Uterus (tissue), 4 donors: Measurements from ENCODE around the gene SUGCT. TPM values are rescaled to one million over a fixed set of nuclear protein-coding genes. Genes with fewer than 3 reads are reported as not detected.

Experiments
- DNase-seq, 2 donors: peaks; one replicate each; pipeline ENCODE4 v3.0.0-alpha.2; 2019 to 2020
- H3K27ac ChIP-seq, 2 donors: fragments of 200-600 bp; sonication (generic); 1 replicate in 1 of 2; 2 replicates in 1 of 2; pipeline ENCODE4 v1.5.1; 2016 to 2018
- H3K27me3 ChIP-seq, 2 donors: fragments of 200-600 bp; sonication (generic); one replicate each; pipeline ENCODE4 v1.5.1; 2018 to 2019; ENCODE audit warnings: control low read depth in 1 of 2
- H3K36me3 ChIP-seq, 2 donors: fragments of 200-600 bp; sonication (generic); one replicate each; pipeline ENCODE4 v1.5.1; 2019; ENCODE audit warnings: control low read depth in 1 of 2
- H3K4me1 ChIP-seq, 2 donors: fragments of 200-600 bp; sonication (generic); one replicate each; pipeline ENCODE4 v1.5.1; 2018 to 2019; ENCODE audit warnings: control low read depth in 1 of 2
- H3K4me3 ChIP-seq, 2 donors: fragments of 200-600 bp; sonication (generic); 1 replicate in 1 of 2; 2 replicates in 1 of 2; pipeline ENCODE4 v1.5.1; 2018 to 2019; ENCODE audit warnings: mild to moderate bottlenecking in 1 of 2
- H3K9me3 ChIP-seq, 2 donors: fragments of 200-600 bp; sonication (generic); one replicate each; pipeline ENCODE4 v1.5.1; 2019; ENCODE audit warnings: control low read depth in 1 of 2
- POLR2A ChIP-seq, 2 donors: fragments of 450-650 bp; IDR thresholded peaks; one replicate each; pipeline ENCODE4 v1.6.1; 2016; ENCODE audit warnings: antibody characterized with exemption in 2 of 2, mild to moderate bottlenecking in 1 of 2, moderate library complexity in 1 of 2
- intact Hi-C: fragments of 100-400 bp; cut with DNase I; formaldehyde crosslinking; loops from one replicate; pipeline ENCODE4 v1.15.1; 2023; ENCODE audit warnings: low total_unique reads
- total RNA-seq, 4 donors: library from RNA; depleted of rRNA in 3 of 4; stranded (reverse); fragments of >200 nt in 3 of 4; gene quantifications; one replicate each; pipeline versions ENCODE4 v1.1.0 to v1.2.4, GENCODE V29; 2014 to 2023
- TF ChIP-seq, protein P1 (sequence below), 4 experiments: fragments of 200-600 bp in 2 of 4; fragments of 450-650 bp in 2 of 4; sonication (generic) in 2 of 4; IDR thresholded peaks; one replicate each; pipeline ENCODE4 v1.5.1; 2016 to 2019; ENCODE audit warnings: antibody characterized with exemption in 4 of 4, mild to moderate bottlenecking in 2 of 4, moderate library complexity in 1 of 4
- donor health status: DM: yes; HTN: yes; CAD: no.

Gene SUGCT
- total RNA-seq, 4 donors from 2014 or later: 2.0 to 9.6 (median 6.3) TPM; not detected in 1

DNA sequence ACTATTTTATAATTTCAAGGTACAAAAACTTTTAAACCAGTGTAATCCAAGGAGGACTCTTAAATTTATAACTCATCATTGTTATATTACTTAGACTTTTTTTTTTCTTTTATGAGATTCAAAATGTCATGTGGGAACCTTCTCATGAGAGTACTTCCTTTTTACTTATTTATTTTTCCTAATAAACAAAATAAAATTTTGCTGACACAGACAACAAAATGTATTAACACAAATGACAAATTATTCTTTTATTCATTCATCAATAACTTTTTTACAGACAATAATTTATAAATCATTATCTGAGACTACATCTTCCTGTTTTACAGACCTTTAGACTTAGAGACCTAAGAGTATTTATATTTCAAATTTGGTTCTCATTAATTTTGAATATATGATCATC, 706.2 kb downstream of the SUGCT start:
- TF ChIP-seq, protein P1, sequence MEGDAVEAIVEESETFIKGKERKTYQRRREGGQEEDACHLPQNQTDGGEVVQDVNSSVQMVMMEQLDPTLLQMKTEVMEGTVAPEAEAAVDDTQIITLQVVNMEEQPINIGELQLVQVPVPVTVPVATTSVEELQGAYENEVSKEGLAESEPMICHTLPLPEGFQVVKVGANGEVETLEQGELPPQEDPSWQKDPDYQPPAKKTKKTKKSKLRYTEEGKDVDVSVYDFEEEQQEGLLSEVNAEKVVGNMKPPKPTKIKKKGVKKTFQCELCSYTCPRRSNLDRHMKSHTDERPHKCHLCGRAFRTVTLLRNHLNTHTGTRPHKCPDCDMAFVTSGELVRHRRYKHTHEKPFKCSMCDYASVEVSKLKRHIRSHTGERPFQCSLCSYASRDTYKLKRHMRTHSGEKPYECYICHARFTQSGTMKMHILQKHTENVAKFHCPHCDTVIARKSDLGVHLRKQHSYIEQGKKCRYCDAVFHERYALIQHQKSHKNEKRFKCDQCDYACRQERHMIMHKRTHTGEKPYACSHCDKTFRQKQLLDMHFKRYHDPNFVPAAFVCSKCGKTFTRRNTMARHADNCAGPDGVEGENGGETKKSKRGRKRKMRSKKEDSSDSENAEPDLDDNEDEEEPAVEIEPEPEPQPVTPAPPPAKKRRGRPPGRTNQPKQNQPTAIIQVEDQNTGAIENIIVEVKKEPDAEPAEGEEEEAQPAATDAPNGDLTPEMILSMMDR (IDR thresholded peaks at IDR 0.05): no peak
- no peak for TF ChIP-seq POLR2A (IDR thresholded peaks at IDR 0.05)
- no peaks in the 10 kb centered on the region for H3K9me3 ChIP-seq
- no peaks in the 10 kb centered on the region for H3K36me3 ChIP-seq
- H3K4me1 ChIP-seq: no peaks in the 10 kb centered on the region
- no peak for DNase-seq
- H3K27ac ChIP-seq: no peak overlapping the region
- H3K27me3 ChIP-seq: no peaks in the 10 kb centered on the region
- intact Hi-C loops: no loop called here
- no peak overlapping the region for H3K4me3 ChIP-seq

DNA sequence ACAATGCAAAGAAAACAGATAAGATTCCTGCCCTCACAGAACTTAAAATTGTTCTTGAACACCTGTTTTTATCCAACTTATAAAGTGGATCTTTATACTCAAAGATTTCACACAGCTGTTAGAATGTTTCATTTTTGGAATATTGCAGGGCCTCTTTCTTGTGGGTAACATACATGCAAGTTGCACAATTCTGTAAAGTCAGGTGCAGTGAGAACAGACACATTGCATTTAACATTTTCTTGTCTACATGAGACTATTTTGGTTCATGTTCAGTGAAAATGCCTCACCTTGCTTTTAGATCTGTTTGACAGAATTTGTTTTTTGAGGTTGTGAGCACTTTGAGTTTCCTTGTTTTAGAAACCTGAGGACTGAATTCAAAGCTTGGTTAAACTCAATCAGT, 707.8 kb downstream of the SUGCT start:
- no peak for DNase-seq
- TF ChIP-seq, protein P1 (IDR thresholded peaks at IDR 0.05): no peak
- no peak for TF ChIP-seq POLR2A (IDR thresholded peaks at IDR 0.05)
- intact Hi-C loops: no loop called here
- H3K27me3 ChIP-seq: no peaks in the 10 kb centered on the region
- no peaks in the 10 kb centered on the region for H3K4me1 ChIP-seq
- no peak overlapping the region for H3K4me3 ChIP-seq
- H3K27ac ChIP-seq: no peak overlapping the region
- no peaks in the 10 kb centered on the region for H3K9me3 ChIP-seq
- no peaks in the 10 kb centered on the region for H3K36me3 ChIP-seq

DNA sequence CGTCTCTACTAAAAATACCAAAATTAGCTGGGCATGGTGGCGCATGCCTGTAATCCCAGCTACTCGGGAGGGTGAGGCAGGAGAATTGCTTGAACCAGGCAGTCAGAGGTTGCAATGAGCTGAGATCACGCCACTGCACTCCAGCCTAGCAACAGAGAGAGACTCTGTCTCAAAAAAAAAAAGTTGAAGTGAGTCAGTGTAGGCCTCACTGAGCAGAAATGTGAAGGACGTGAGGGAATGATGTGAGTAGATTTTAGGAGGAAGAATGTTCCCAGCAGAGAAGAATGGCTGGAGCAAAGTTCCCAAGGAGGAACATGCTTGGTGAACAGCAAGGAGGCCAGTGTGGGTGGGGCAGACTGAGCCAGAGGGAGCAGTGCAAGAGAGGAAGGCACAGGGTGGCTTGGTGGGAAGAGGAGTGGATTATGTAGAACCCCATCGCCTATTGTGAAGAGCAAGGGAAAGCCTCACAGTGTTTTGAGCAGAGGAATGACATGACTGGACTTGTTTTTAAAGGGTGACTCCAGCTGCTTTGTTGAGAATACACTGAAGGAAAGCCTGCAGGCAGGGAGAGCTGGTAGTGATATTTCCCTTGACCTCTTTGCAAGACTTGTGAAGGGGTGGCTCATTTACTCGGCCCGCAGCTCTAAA, 708.7 kb downstream of the SUGCT start:
- TF ChIP-seq, protein P1 (IDR thresholded peaks at IDR 0.05): no peak
- TF ChIP-seq POLR2A (IDR thresholded peaks at IDR 0.05): no peak
- intact Hi-C loops: no loop called here
- no peak for DNase-seq
- Histone ChIP-seq H3K9me3 (no peaks in the 10 kb centered on the region), H3K27me3 (no peaks in the 10 kb centered on the region), H3K4me1 (no peaks in the 10 kb centered on the region), H3K4me3 (no peak overlapping the region), H3K27ac (no peak overlapping the region), H3K36me3 (no peaks in the 10 kb centered on the region)

DNA sequence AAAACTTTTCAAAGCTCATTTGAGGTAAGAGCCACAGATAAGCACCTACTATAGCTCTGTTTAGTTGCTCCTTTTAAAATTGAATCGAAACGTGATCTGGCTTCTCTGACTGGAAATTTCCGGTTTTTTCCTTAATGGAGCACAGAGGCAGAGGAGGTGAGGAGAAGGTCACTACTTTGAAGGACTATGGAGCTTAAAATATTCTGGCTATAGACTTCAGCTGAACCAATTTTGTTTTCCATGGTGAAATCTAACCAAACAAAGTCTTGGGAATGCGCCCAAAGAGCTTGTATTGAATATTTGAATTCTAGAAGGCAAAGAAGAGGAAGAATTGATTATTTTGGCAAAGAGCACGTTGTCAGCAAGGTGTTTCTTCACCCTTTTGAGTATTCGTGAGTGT, 711.1 kb downstream of the SUGCT start:
- Histone ChIP-seq H3K4me1 (no peaks in the 10 kb centered on the region), H3K36me3 (no peaks in the 10 kb centered on the region), H3K4me3 (no peak overlapping the region), H3K9me3 (no peaks in the 10 kb centered on the region), H3K27ac (no peak overlapping the region), H3K27me3 (no peaks in the 10 kb centered on the region)
- intact Hi-C loops: no loop called here
- no peak for DNase-seq
- TF ChIP-seq POLR2A (IDR thresholded peaks at IDR 0.05): no peak
- TF ChIP-seq, protein P1 (IDR thresholded peaks at IDR 0.05): no peak

DNA sequence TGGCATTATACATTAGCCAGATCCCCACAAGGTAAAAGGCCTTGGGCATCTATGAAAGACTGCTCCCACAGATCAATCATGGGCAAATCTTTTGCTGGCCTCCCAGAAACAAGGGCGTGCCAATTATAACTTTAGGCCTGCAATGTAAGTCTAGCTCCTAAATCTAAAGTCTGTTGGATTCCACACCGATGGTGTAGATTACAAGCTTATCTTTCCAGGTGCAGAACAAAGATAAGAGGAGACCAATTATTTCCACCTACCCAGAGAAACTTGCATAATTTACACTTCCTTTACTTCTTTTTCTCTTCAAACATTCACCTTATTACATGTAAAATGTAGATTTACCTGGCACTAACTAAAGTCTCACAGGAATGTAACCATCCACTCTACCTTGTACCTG, 713.1 kb downstream of the SUGCT start:
- no peak for DNase-seq
- TF ChIP-seq, protein P1 (IDR thresholded peaks at IDR 0.05): no peak
- no peak for TF ChIP-seq POLR2A (IDR thresholded peaks at IDR 0.05)
- H3K4me3 ChIP-seq: no peak overlapping the region
- H3K36me3 ChIP-seq: no peaks in the 10 kb centered on the region
- H3K27ac ChIP-seq: no peak overlapping the region
- no peaks in the 10 kb centered on the region for H3K4me1 ChIP-seq
- no peaks in the 10 kb centered on the region for H3K9me3 ChIP-seq
- no peaks in the 10 kb centered on the region for H3K27me3 ChIP-seq
- intact Hi-C loops: no loop called here
